Fibroblast of peridontal ligament (primary cell): Measurements from ENCODE around the gene DBNDD2.

Source experiments
- DNase-seq: peaks from one replicate; pipeline ENCODE4 v3.0.0-alpha.2; 2010; ENCODE audit errors: extremely low read depth

The DBNDD2 gene, protein sequence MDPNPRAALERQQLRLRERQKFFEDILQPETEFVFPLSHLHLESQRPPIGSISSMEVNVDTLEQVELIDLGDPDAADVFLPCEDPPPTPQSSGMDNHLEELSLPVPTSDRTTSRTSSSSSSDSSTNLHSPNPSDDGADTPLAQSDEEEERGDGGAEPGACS

DNA sequence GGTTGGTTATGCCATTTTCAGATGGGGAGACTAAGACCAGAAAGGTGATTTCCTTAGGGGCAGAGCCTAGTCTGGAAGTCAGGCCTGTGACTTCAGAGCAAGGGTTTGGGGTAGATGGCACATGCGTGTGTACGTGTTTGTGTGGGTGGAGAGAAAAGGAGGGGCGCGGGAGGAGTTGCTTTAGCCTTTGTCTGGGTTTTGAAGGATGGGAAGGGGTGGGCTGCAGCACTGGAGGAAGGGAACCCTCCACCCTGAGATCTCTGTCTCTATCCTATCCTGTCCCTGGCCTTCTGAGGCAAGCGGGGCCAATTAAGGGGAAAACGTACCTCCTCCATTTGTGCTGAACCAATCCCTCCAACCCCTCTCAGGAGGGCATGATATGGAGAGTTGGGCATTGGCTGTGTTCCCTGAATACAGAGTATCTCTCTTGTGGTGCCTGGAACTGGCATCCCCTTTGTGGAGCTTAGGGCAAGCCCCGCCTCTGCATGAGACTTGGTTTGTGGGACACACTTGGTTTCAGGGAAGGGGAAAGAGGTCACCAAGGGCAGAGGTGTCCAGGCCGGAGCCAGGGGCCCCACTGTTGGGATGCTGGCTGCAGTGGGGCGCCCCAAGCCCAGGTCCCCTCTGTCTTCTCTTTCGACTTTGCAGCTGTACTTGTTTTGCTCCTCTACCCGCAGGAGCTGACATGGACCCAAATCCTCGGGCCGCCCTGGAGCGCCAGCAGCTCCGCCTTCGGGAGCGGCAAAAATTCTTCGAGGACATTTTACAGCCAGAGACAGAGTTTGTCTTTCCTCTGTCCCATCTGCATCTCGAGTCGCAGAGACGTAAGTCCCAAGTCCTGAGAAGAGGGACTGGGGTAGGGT is at the start of gene DBNDD2:
Gene DBNDD2, plus strand, starts transcription at position 507 of the 863 bp plus-strand sequence. Its CDS starts 179 bp downstream, at position 686.
- no peak for DNase-seq

DNA sequence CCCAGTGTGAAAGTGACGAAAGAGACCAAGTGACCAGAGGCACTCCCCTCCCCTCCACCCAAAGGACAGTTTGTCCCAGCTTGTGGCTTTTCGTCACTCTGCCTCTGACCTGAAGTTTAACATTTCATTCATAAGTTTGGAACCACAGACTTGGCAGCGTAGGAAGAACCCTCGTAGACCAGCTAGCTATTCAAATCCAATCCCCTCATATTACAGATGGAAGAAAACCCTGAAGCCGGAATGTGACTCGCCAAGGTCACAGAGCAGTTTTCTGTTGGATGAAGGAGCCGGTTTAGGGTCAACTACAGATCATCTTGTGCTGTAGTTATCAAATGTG is 49.1 kb upstream of the DBNDD2 start:
- DNase-seq: peak; percentile 62

DNA sequence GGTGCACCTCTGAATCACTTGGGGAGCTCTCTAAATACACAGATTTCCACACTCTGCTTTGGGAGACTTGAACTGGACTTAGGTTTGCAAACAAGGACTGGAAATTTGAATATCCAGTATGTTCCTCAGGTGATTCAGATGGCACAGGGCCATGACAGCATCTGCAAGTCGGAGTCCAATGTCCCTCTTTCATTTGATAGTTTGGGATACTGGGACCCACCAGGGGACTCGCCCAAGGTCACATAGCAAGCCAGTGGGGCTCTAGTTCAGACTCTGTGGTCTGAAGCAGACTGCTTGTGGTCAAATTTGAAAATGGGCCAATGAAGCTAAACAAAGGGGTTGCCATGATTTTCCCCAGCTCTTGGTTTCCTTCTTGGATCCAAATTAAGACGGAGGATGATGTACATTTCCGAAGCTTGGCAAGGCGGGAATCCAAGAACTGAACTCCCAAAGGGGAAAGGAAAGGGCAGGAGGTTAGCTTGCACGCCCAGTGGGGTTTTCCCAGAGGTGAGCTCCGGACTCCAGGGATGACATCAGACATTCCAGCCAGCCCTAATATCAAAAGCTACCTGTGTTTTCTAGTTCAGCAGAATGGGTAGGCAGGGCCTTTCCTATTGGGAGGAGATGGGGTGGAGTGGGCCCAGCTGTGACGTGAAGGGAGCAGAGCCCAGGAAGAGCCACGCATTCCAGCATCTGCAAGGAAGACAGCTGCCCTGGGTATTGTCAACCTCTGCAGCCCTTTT is 48.5 kb upstream of the DBNDD2 start:
- DNase-seq: peak; percentile 88

DNA sequence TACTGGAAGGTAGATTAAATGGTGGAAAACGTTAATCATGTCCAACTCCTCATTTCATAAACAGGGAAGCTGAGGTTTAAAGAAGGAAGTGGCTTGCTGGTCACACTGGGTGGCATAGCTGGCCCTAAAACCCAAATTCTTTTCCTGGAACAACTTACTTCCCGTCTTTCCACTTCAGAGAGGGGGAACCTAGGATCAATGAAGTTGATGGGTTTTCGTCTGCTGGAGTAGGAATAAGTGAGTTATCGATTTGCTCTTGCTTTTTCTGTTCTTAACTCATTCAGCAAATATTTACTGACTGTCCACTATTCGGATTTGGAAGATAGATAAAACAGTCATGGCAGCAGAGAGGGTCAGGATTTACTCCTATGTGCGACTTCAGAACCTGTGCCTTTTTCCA is 46.3 kb upstream of the DBNDD2 start:
- DNase-seq: no peak

DNA sequence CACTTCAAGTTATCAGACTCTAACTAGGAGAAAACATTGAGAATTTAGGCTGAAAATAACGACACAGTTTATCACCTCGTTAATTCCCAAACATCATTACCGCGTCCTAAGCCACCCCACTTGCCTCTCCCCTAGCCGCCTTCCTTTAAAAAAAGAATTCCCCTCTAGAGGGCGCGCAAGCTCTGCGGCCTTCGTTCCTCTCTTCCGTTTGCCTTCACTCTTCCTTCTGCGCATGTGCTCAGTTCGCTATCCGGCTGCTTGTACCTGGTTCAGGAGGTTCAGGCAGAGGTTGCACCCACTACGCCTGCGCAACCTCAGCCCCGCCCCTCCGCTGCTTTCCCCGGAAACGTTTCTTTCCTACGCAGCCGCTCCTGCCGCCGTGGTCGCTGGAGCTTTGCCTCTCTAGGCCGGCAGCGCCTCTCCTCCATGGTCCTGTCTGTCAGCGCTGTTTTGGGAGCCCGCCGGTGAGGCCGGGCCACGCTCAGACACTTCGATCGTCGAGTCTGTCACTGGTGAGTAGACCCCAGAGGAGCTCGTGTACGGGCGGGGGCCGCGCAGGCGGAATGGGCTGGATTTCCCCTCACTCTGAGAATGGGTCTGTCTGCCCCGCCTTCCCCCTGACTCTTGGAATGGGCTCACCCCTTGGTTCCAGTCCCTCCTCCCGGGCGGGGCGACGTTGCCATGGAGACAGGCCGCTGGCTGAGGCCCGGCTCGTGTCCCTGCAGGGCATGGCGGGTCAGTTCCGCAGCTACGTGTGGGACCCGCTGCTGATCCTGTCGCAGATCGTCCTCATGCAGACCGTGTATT is 45.1 kb upstream of the DBNDD2 start, which contains the start of gene SYS1:
Gene SYS1, plus strand, starts transcription at position 353 of the 807 bp plus-strand sequence. Its CDS starts 376 bp downstream, at position 729.
- DNase-seq: peak; percentile 99

DNA sequence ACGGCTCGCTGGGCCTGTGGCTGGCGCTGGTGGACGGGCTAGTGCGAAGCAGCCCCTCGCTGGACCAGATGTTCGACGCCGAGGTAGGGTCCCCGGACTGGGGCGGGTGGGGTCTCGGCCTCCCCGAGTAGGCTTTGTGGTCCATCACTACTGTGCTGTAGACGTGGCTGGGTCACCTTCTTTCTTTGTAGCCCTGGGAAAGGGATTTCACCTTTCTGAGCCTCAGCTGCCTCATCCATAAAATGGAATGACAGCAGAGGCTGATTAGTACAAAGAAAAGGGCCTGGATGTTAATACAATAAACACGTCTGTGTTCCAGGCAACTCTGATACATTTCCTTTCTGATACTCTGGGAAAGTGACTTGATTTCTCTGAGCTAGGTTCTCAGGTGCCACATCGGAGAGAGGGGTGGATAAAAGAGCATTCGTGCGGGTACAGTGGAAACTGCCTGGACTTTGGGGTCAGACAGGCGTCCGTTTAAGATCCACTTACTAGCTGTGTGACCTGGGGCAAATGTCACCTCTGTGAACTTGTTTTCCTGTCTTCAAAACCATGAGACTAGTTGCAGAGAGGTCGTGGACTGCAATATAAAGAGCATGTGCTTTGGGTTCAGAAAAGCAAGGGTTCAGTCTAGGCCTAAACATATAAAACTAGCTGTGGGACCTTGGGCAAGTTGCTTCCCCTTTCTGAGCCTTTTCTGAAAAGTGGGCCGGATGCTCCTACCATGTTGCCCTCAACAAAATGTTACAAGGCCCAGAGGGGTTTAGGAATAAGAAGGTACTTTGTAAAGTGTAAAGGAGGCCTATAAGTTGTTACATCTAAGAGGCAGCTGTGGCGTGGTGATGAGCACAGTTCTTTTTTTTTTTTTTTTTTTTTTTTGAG is 44.2 kb upstream of the DBNDD2 start:
- DNase-seq: no peak

DNA sequence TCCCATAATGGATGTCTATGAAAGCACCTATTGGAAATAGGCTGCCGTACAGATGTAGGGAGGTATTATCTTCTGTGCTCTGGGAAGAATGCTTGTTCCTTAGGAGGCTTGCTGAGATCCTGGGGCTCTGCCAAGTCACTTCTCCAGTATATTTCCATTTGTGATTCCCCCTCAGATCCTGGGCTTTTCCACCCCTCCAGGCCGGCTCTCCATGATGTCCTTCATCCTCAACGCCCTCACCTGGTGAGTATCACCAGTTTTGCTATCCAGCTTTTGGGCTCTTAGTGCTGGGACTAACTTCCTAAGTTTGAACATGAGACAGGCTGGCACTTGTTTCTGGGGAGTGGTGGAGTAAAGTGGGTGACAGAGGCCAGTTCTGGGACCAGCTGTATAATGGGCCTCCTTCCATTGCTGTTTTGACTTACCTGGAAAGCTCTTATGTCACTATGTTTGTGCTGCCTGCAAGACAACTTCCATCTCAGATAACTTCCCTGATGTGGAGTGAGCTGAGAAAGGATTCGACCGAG is 42.6 kb upstream of the DBNDD2 start:
- no peak for DNase-seq

DNA sequence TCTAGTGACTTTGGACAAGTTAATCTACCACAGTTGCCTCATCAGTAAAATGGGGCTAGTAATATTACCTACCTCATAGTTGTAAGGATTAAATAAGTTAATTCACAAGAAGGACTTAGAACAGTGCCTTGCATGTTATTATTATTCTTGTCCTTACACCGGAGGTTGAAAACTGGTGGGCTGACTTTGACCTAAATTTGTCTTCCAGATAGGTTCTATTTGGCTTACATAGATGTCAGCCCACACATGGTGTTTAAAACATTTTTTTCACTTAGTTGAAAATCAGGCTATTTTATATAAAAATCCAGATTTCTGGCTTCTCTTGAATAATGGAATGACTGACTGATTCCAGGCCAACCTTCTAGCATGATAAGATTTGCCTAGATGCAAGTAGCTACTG is 41.9 kb upstream of the DBNDD2 start:
- no peak for DNase-seq

DNA sequence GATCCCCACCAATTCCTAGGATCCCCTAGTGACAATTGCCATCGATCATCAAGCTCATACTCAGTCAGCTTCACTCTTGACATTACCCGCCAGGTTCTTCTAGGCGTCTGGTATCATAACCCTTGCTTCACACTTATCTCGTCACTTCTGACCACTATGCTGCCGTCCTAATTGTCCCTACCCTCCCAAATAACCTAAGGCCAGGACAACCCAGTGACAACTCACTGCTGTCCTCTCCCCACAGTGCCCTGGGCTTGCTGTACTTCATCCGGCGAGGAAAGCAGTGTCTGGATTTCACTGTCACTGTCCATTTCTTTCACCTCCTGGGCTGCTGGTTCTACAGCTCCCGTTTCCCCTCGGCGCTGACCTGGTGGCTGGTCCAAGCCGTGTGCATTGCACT is 41.5 kb upstream of the DBNDD2 start:
- no peak for DNase-seq

DNA sequence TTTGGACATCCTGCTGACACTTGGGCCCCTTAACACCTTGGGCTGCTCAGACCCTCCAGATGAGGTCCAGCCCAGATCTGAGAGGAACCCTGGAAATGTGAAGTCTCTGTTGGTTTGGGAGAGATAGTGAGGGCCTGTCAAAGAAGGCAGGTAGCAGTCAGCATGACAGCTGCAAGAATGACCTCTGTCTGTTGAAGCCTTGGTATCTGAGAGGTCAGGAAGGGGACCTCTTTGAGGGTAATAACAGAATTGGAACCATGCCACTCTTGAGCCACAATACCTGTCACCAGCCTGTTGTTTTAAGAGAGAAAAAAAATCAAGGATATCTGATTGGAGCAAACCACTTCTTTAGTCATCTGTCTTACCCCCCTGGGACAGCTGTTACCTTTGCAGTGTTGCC is 41.0 kb upstream of the DBNDD2 start:
- no peak for DNase-seq

DNA sequence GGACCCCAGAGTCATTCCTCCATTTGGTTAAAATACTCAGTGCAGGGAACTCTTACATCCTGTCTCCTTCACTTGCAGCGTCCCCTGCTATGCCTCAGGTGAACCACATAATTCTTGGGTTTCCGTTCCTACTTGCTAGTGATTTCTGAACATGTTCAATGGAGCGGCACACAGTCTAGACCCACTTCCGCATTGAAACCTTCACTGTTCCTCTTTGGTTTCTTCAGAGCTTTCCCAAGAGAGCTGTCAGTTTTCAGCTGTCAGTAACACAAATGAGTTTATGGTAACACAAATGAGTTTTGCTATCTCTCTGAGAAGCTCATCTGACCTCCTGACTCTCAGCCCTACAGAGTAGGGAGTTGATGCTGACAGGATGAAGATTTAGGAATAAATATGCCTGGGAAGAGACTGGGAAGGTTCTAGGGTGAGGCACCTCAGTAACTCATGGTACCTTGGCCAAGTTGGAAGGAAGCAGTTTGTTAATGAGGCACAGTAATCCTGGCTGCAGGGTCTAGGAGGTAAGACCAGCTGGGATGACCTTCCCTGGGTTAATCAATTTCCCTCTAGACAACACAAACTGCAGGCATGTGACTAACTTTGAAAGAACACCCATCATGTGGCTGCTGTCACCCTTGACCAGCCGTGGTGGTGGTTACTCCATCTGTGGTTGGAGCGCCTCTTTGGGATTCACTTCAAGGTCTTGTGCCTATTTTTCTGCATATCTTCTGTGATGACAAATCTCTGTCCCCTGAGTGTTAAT is 39.7 kb upstream of the DBNDD2 start:
- no peak for DNase-seq

DNA sequence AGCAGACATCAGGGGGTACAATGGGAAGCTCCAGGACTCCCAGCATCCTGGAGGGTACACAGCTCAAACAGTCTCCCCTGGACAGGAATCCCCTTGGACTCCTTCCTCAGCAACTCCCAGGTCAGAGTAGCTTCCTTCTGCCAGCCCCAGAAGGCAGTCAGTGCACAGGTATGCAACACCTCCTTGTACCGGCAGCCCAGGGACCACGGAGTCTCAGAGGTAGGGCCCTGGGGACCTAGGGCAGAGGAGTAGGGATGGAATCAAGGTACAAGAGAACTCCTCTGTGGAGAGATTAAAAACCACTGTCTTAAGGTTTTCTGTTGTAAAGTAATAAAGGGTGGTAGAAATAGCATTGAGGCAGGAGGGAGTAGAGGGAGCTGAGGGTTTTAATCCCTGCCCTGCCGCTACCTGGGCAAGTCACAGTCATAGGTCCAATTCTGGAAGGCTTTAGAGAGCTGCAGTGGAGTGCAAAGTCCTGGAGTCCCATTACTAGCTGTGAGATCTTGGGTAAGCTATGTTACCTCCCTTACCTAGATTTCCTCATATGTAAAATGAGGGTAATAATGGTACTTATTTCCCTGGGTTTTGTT is 37.4 kb upstream of the DBNDD2 start:
- DNase-seq: no peak

DNA sequence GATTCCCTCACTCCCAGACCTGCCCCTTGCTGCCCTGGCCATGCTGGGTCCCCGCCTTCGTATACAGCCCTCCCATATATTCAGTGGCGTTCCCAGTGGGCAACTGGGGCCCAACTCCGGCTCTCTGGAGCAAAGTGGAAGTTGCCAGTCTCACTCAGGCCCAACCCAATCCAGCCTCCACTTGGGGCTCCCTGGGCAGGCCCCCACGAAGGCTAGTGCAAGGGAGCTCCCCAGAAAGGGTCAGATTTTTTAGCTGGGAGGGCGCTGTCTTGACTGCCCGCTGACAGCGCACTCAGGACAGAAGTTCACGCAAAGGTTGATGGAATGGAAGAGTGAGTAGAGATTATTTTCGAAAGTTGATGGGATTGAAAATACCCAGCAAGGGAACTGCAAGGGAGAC is 35.8 kb upstream of the DBNDD2 start:
- DNase-seq: no peak

DNA sequence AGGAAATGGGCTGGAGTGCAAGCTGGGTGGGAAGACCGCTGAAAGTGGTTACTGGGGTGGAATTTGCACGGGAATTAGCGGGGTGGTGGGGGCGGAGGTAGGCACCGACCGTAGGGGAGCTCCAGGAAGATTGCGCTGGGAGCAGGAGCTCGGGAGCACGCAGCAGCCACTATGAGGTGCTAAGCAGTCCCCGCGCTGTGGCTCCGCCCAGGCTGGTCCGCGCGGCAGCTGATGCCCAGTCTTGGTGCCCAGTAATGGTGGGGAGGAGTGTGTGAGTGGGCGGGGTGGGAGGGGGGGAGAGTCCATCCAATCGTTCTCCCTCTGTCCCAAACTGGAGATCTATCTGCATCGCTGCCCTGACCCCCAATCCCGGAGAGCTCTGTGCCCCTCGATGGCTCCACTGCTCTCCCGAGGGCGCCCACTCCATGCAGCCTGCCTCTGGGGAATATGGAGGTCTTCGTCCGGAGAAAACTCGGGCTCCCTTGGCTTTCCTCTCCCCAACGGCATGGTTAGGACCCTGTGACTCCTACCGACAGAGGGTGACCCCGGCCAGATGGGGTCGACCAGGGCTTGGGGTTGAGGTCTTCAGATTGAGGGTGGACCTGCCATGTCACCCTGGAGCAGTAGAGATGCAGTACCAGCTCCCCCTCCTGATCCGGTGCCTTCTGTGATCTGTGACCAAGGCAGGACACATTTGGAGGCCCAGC is 35.3 kb upstream of the DBNDD2 start:
- DNase-seq: no peak

DNA sequence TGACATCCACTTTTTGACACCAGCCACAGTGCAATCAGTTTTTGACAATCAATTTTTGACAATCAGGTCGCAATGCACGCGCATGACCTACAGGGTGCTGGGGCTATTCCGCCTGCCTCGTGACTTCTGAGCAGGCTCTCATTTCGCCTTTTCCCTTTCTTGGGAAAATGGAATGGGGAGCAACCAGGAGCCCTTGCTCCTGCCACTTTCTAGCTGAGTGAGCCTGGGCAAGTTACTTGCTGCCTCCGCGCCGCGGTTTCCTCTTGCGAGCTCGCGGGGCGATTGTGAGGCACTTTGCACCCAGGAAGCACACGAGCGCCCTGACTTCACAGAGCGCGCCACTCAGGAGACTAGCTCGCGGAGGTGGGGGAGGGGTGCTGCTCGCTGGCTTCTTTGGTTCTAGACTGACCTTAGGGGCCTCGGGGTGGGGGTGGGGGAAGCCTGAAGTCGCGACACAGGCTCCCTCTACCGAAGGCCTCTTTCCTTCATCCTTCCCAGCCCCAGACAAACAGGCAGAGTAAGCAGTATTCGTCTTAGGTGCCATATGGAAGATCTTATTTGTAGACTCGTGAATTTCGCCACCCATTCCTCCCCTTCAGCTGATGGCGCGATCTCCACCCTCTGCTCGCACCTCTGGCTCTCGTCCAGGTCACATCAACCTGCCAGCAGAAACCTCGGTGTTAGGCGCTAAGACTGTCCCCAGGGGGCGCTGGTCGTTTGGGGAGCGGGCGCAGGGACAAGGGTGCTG is 34.6 kb upstream of the DBNDD2 start:
- DNase-seq: peak; percentile 72

DNA sequence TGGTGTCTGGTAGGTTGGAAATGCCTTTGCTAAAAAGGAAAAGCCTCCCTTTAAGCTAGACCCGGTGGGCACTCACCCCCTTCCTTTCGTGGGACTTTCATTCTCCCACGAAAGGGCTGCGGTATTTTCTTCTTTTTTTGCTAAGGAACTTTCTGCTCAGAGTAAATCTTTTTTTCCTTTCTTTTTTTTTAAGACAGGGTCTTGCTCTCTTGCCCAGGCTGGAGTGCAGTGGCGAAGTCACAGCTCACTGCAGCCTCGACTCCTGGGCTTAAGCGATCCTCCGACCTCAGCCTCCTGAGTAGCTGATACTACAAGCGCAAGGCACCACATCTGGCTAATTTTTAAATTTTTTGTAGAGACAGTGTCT is 34.0 kb upstream of the DBNDD2 start:
- no peak for DNase-seq

DNA sequence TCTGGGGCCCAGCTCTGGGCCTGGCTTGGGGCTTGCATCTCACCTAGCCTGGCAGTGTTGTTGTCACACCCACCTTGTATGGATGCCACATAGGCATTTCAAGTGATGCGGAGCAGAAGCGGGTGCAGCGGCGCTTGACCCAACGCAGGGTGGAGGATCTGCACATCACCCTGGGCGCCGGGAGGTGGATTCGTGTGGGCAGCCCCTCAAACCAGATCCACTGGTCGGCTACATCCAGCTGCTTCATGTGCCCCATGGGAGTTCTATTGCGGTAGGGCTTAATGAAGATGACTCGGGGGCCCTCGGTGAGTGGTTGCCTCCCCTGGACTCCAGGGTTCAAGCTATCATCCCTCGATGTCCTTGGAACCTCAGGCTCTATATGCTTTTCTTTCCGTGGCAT is 33.1 kb upstream of the DBNDD2 start:
- no peak for DNase-seq

DNA sequence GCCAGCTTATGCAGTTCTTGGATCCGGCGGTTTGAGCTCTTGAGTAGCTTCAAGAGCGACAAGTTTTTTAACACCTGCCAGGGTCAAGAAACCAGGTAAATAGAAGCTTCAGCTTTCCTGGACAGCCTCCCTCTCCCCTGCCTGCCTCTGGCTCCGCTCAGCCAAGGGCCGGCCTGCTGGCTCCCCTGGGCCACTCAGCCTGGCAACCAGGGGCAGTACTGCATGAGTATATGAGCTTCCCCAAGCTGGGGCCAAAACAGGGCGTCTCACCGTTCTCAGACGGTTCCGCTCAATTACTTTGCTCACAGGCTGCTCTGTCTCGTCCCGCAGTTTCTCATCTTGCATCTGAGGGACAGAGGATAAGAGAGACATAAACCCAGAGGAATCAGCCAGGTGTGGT is 30.8 kb upstream of the DBNDD2 start:
- no peak for DNase-seq
